Camera-type eye (tissue), 1 donor: ENCODE results near the gene COL6A3. TPM values are rescaled to one million over a fixed set of nuclear protein-coding genes. Genes with fewer than 3 reads are reported as not detected.

Experiments
- total RNA-seq: library from RNA; depleted of rRNA; stranded (reverse); fragments of >200 nt; gene quantifications from one replicate; pipeline ENCODE4 v1.2.3, GENCODE V29; 2014

Gene COL6A3, protein sequence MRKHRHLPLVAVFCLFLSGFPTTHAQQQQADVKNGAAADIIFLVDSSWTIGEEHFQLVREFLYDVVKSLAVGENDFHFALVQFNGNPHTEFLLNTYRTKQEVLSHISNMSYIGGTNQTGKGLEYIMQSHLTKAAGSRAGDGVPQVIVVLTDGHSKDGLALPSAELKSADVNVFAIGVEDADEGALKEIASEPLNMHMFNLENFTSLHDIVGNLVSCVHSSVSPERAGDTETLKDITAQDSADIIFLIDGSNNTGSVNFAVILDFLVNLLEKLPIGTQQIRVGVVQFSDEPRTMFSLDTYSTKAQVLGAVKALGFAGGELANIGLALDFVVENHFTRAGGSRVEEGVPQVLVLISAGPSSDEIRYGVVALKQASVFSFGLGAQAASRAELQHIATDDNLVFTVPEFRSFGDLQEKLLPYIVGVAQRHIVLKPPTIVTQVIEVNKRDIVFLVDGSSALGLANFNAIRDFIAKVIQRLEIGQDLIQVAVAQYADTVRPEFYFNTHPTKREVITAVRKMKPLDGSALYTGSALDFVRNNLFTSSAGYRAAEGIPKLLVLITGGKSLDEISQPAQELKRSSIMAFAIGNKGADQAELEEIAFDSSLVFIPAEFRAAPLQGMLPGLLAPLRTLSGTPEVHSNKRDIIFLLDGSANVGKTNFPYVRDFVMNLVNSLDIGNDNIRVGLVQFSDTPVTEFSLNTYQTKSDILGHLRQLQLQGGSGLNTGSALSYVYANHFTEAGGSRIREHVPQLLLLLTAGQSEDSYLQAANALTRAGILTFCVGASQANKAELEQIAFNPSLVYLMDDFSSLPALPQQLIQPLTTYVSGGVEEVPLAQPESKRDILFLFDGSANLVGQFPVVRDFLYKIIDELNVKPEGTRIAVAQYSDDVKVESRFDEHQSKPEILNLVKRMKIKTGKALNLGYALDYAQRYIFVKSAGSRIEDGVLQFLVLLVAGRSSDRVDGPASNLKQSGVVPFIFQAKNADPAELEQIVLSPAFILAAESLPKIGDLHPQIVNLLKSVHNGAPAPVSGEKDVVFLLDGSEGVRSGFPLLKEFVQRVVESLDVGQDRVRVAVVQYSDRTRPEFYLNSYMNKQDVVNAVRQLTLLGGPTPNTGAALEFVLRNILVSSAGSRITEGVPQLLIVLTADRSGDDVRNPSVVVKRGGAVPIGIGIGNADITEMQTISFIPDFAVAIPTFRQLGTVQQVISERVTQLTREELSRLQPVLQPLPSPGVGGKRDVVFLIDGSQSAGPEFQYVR (N-terminal part only)
- total RNA-seq = 291 TPM

DNA sequence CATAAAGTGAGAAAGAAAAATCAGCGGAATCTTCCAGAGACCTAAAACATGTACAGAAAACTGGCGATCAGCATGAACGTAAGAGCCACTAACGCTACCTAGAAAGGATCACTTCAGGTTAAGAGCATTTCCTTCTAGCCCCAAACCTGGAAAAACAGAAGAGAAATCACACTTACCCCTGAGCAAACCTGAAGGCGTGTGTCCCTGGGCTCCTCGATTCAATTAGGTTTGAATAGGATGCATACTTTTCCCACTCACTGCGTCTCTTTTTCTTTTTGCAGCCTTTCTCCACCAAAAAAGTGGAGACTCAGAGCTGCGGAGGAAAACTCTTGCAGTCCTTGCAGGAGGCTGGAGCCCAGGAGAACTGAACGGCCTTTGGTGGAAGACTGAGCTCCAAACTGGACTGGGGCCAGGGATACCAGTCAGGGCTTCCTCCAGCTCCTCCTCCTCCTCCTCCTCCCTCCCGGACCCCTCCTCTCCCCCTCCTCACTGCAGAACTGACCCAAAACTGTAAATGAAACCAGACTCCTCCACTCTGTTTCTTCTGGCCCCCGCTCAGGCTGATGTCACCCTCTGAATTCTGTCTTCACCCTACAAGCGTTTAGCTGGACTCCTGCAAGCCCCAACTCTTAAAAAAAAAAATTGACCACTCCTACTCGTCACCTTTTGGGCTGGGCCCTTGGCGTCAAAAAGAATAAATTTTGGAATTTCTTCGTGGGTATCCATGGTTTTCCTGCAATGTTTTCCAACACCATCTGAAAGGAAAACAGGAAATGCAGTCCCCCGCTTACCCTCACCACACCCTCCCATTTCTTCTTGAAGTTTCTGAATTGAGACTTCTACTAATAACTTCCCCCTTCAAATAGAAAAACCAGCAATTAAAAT, at the start of gene COL6A3:
Gene COL6A3 (minus strand): TSS at position 388 of the 885 bp plus-strand sequence. CDS start 17,347 bp downstream, outside the sequence.

Other genes with a start within 250 kb of the COL6A3 start
- gene MLPH, start 73.1 kb upstream of the COL6A3 start, total RNA-seq = 10.6 TPM
- not detected for gene PRLH, start 152.4 kb upstream of the COL6A3 start, total RNA-seq
- gene RAB17, start 176.6 kb upstream of the COL6A3 start, total RNA-seq = 0.99 TPM
- gene LRRFIP1, start 213.4 kb upstream of the COL6A3 start, total RNA-seq = 55.8 TPM